ENCODE data around the gene COL17A1.

DNA sequence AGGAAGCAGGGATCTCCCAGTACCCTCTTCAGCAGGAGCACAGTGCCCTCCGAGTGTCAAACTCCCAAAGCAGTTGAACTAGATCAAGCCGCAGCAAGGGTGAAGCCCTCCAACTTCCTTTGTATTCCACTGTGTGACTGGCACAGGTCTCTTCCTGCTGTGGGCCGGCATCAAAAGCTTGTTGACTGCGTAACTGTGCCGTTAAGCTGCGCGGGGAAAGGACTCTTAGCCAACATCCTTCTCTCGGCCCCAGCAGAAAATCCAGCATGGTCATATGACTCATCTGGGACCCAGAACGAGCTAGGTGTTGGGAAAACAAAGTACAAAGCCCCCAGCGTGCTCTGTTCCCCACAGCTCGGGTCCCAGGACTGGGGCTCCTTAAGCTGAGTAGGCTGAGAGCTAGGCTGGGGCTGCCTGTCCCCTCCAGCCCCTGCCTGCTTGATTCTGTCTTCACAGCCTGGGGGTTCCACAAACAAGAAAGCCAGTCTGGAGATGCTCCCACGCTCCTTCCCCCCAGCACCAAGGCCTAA lies 52.2 kb downstream of the COL17A1 start:
- TF ChIP-seq, protein P1, sequence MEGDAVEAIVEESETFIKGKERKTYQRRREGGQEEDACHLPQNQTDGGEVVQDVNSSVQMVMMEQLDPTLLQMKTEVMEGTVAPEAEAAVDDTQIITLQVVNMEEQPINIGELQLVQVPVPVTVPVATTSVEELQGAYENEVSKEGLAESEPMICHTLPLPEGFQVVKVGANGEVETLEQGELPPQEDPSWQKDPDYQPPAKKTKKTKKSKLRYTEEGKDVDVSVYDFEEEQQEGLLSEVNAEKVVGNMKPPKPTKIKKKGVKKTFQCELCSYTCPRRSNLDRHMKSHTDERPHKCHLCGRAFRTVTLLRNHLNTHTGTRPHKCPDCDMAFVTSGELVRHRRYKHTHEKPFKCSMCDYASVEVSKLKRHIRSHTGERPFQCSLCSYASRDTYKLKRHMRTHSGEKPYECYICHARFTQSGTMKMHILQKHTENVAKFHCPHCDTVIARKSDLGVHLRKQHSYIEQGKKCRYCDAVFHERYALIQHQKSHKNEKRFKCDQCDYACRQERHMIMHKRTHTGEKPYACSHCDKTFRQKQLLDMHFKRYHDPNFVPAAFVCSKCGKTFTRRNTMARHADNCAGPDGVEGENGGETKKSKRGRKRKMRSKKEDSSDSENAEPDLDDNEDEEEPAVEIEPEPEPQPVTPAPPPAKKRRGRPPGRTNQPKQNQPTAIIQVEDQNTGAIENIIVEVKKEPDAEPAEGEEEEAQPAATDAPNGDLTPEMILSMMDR (IDR thresholded peaks at IDR 0.05): no peak
- TF ChIP-seq POLR2A (IDR thresholded peaks at IDR 0.05): no peak
- TF ChIP-seq EP300 (IDR thresholded peaks at IDR 0.05): no peak
